ENCODE measurements around the gene RANGRF. TPM values are rescaled to one million over a fixed set of nuclear protein-coding genes. Genes with fewer than 3 reads are reported as not detected.

RANGRF gene
- total RNA-seq, 1 donor from 2014 or later = 11.9 TPM

GRCh38 chr17:8332688-8333087 is 44.2 kb downstream of the RANGRF start:
- no peak overlapping the region for H3K4me3 ChIP-seq
- H3K27ac Mint-ChIP-seq = no peak overlapping the region
- no peak for DNase-seq (ENCODE audit: low spot score)
- H3K9me3 ChIP-seq (ENCODE audit: low read depth) = no peaks in the 10 kb centered on the region
- no peak for TF ChIP-seq EZH2phosphoT487 (IDR thresholded peaks at IDR 0.05)
- no peak for TF ChIP-seq CTCF (IDR thresholded peaks at IDR 0.05)
- no peak for TF ChIP-seq EZH2 (IDR thresholded peaks at IDR 0.05)
- no peaks in the 10 kb centered on the region for H3K9me3 Mint-ChIP-seq
- H3K27ac ChIP-seq = no peak overlapping the region
- H3F3A ChIP-seq (ENCODE audit: low read depth) = peaks cover 18% of the 10 kb centered on the region
- H3K36me3 ChIP-seq = no peaks in the 10 kb centered on the region
- H3K4me1 ChIP-seq = peaks cover 4% of the 10 kb centered on the region
- H3K27me3 ChIP-seq = peaks cover 2% of the 10 kb centered on the region
- H3K9ac ChIP-seq = no peak overlapping the region
- H3K79me2 ChIP-seq (ENCODE audit: low read depth) = no peaks in the 10 kb centered on the region
- H3K36me3 Mint-ChIP-seq = no peaks in the 10 kb centered on the region
- H3K4me3 Mint-ChIP-seq = peak overlapping the region; percentile 34
- H2AFZ ChIP-seq (replicated peaks) = no peak overlapping the region
- peaks cover 4% of the 10 kb centered on the region for H3K27me3 Mint-ChIP-seq (ENCODE audit: insufficient read depth, low read depth)
- H3K4me1 Mint-ChIP-seq = peaks cover 24% of the 10 kb centered on the region
- H3K4me2 ChIP-seq = no peak overlapping the region
- no peaks in the 10 kb centered on the region for H4K20me1 ChIP-seq (ENCODE audit: low read depth)

- H3K36me3 Mint-ChIP-seq = no peaks in the 10 kb centered on the region
- H3K9me3 Mint-ChIP-seq = no peaks in the 10 kb centered on the region
- peaks cover 10% of the 10 kb centered on the region for H3K4me1 ChIP-seq
- H3K27ac ChIP-seq = no peak overlapping the region
- H3K27ac Mint-ChIP-seq = no peak overlapping the region
- peaks cover 26% of the 10 kb centered on the region for H3K4me1 Mint-ChIP-seq
- H3K4me3 ChIP-seq = no peak overlapping the region
- no peaks in the 10 kb centered on the region for H3K9me3 ChIP-seq (ENCODE audit: low read depth)
- no peak for TF ChIP-seq EZH2 (IDR thresholded peaks at IDR 0.05)
- no peak for TF ChIP-seq EZH2phosphoT487 (IDR thresholded peaks at IDR 0.05)
- no peak for TF ChIP-seq CTCF (IDR thresholded peaks at IDR 0.05)
- H3K27me3 Mint-ChIP-seq (ENCODE audit: insufficient read depth, low read depth) = peaks cover 4% of the 10 kb centered on the region
- no peak overlapping the region for H2AFZ ChIP-seq (replicated peaks)
- no peaks in the 10 kb centered on the region for H3K27me3 ChIP-seq
- H3K36me3 ChIP-seq = no peaks in the 10 kb centered on the region
- no peak overlapping the region for H3K4me2 ChIP-seq
- no peak overlapping the region for H3K9ac ChIP-seq
- H3K79me2 ChIP-seq (ENCODE audit: low read depth) = no peaks in the 10 kb centered on the region
- DNase-seq (ENCODE audit: low spot score) = no peak
- no peak overlapping the region for H3K4me3 Mint-ChIP-seq
- H3F3A ChIP-seq (ENCODE audit: low read depth) = peaks cover 21% of the 10 kb centered on the region
- no peaks in the 10 kb centered on the region for H4K20me1 ChIP-seq (ENCODE audit: low read depth)
Observed at GRCh38 chr17:8333281-8333680, 44.8 kb downstream of the RANGRF start.

GRCh38 chr17:8337802-8338752 is 49.6 kb downstream of the RANGRF start:
- no peaks in the 10 kb centered on the region for H3K36me3 Mint-ChIP-seq

More at GRCh38 chr17:8337802-8338752, 49.6 kb downstream of the RANGRF start:
- Histone ChIP-seq H3K27ac (no peak overlapping the region), H3K4me1 (peaks cover 16% of the 10 kb centered on the region), H3K4me3 (peak overlapping the region; percentile 14), H3K9ac (peak overlapping the region; percentile 1), H3K9me3 (ENCODE audit: low read depth) (no peaks in the 10 kb centered on the region), H3K27me3 (no peaks in the 10 kb centered on the region), H3K36me3 (no peaks in the 10 kb centered on the region), H4K20me1 (ENCODE audit: low read depth) (no peaks in the 10 kb centered on the region), H3K4me2 (peak overlapping the region; percentile 71), H3K79me2 (ENCODE audit: low read depth) (no peaks in the 10 kb centered on the region), H2AFZ (replicated peaks) (peak overlapping the region; percentile 48), H3F3A (ENCODE audit: low read depth) (peaks cover 28% of the 10 kb centered on the region)
- Mint-ChIP-seq H3K27ac (peak overlapping the region; percentile 77), H3K9me3 (no peaks in the 10 kb centered on the region), H3K4me1 (peaks cover 27% of the 10 kb centered on the region), H3K27me3 (ENCODE audit: insufficient read depth, low read depth) (peaks cover 4% of the 10 kb centered on the region), H3K4me3 (peak overlapping the region; percentile 0)
- no peak for TF ChIP-seq EZH2phosphoT487 (IDR thresholded peaks at IDR 0.05)
- TF ChIP-seq EZH2 (IDR thresholded peaks at IDR 0.05) = no peak
- no peak for TF ChIP-seq CTCF (IDR thresholded peaks at IDR 0.05)
- DNase-seq (ENCODE audit: low spot score) = peak; percentile 72

Measured in neural progenitor cell (in vitro differentiated cells).